Right cardiac atrium (tissue), 5 donors: ENCODE measurements around the gene ATP13A2. TPM values are rescaled to one million over a fixed set of nuclear protein-coding genes. Genes with fewer than 3 reads are reported as not detected.

Source experiments
- ATAC-seq, 2 donors: fragments of 200-7000 bp; cut with Tn5 transposase; one replicate each; pipeline versions ENCODE4 v1.8.0 to v1.9.1; 2020; ENCODE audit warnings: moderate library complexity in 2 of 2, mild to moderate bottlenecking in 1 of 2
- DNase-seq, 3 donors: peaks; one replicate each; pipeline ENCODE4 v3.0.0-alpha.2; 2020
- H3K27ac ChIP-seq: one replicate; pipeline ENCODE4 v1.5.1; 2013; ENCODE audit warnings: mild to moderate bottlenecking, low read length, control low read depth, moderate library complexity
- H3K27me3 ChIP-seq: one replicate; pipeline ENCODE4 v1.6.1; 2013; ENCODE audit not compliant: control insufficient read depth, insufficient read depth
- H3K4me1 ChIP-seq: one replicate; pipeline ENCODE4 v1.6.1; 2013; ENCODE audit warnings: low read length; ENCODE audit not compliant: control insufficient read depth, insufficient read depth
- H3K4me3 ChIP-seq: one replicate; pipeline ENCODE4 v1.5.1; 2013; ENCODE audit warnings: low read length, control low read depth
- H3K9me3 ChIP-seq: one replicate; pipeline ENCODE4 v1.6.1; 2013; ENCODE audit warnings: low read length; ENCODE audit not compliant: control insufficient read depth
- WGBS: extraction: QIAGEN DNeasy Blood & Tissue Kit; methylation state at CpG from one replicate; pipeline ENCODE4 v1.1.7; 2013; 5-methylcytosine and 5-hydroxymethylcytosine counted together
- intact Hi-C, 4 donors: fragments of 100-400 bp; cut with DNase I; formaldehyde crosslinking; loops; one replicate each; pipeline versions ENCODE4 v1.11.0 to v1.14.0; 2022 to 2023
- polyA plus RNA-seq: library from polyadenylated mRNA; stranded (reverse); fragments of 200-250 nt; gene quantifications from one replicate; pipeline ENCODE4 v1.2.3, GENCODE V29; 2013
- total RNA-seq, 4 donors: library from RNA; stranded (reverse); fragmentation: NEBNext Ultra II Directional; extraction: Animal tissue kit (Norgen Biotek cat#: 25700); gene quantifications; one replicate each; pipeline ENCODE4 v1.2.1, GENCODE V29; 2021
- donor health status: healthy with polysubstance abuse.
- donor health status: DM: no; HTN: yes; CAD: no.
- donor health status: DM: no; HTN: no; CAD: no.
- donor health status: DM: no; HTN: yes; CAD: no; lungs with severe emphysema.
- donor health status: DM: yes; HTN: yes; CAD: no.

ATP13A2 gene
- total and polyA plus RNA-seq, 5 donors = 10.3 to 15.1 (median 14.0) TPM

- Histone ChIP-seq H3K9me3 (no peaks in the 10 kb centered on the region), H3K27me3 (no peaks in the 10 kb centered on the region), H3K27ac (no peak overlapping the region), H3K4me3 (no peak overlapping the region), H3K4me1 (no peaks in the 10 kb centered on the region)
- intact Hi-C loops = no loop called here
- 78% methylated on average over 5 of the region's 5 CpGs for WGBS
- DNase-seq (no peak), ATAC-seq (no peak)
These were observed 17.0 kb upstream of the ATP13A2 start for GRCh38 chr1:17028662-17029188.

- no peak for ATAC-seq
- Histone ChIP-seq H3K27me3 (no peaks in the 10 kb centered on the region), H3K27ac (no peak overlapping the region), H3K9me3 (no peaks in the 10 kb centered on the region), H3K4me1 (no peaks in the 10 kb centered on the region), H3K4me3 (no peak overlapping the region)
- no peak for DNase-seq
- intact Hi-C loops = no loop called here
- 59% methylated on average over 2 of the region's 2 CpGs for WGBS
These were observed 16.2 kb upstream of the ATP13A2 start for GRCh38 chr1:17027900-17028299.

DNA sequence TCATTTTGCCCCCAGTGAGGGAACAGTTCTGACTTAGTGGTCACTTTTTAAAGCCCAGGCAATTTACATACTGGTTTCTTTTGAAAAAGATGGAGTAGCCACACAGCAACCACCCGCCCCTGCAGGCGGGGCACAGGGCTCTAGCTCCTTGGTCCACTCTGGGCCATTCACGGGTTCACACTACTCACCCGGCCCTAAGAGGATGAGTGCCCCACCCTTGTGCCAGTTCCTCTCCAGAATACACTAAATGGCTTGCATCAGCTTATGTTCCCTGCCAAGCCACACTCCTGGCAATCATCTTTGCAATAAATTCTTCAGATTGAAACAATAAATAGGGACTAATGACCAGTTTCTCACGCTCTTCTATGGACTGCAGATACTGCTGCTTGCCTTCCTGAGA lies 15.7 kb upstream of the ATP13A2 start:
- intact Hi-C loops = no loop called here
- Histone ChIP-seq H3K9me3 (no peaks in the 10 kb centered on the region), H3K27ac (no peak overlapping the region), H3K27me3 (no peaks in the 10 kb centered on the region), H3K4me1 (no peaks in the 10 kb centered on the region), H3K4me3 (no peak overlapping the region)
- DNase-seq (no peak), ATAC-seq (peak; percentile 54 to 63)
- 76% methylated on average over 5 of the region's 5 CpGs for WGBS

GRCh38 chr1:17024721-17025120 lies 13.0 kb upstream of the ATP13A2 start:
- ATAC-seq (no peak), DNase-seq (no peak)
- intact Hi-C loops = no loop called here
- Histone ChIP-seq H3K9me3 (no peaks in the 10 kb centered on the region), H3K4me1 (no peaks in the 10 kb centered on the region), H3K4me3 (no peak overlapping the region), H3K27me3 (no peaks in the 10 kb centered on the region), H3K27ac (no peak overlapping the region)
- WGBS = 92% methylated on average over 1 of the region's 1 CpG

- Histone ChIP-seq H3K9me3 (no peaks in the 10 kb centered on the region), H3K4me1 (no peaks in the 10 kb centered on the region), H3K27ac (no peak overlapping the region), H3K4me3 (no peak overlapping the region), H3K27me3 (no peaks in the 10 kb centered on the region)
- 81% methylated on average over 3 of the region's 3 CpGs for WGBS
- intact Hi-C loops = no loop called here
- ATAC-seq (no peak), DNase-seq (no peak)
These were observed 11.8 kb upstream of the ATP13A2 start for GRCh38 chr1:17023573-17023972.

- no peaks in the 10 kb centered on the region for H3K9me3 ChIP-seq
- ATAC-seq (no peak), DNase-seq (no peak)
- H3K27me3 ChIP-seq = no peaks in the 10 kb centered on the region
- H3K4me1 ChIP-seq = no peaks in the 10 kb centered on the region
- WGBS = 56% methylated on average over 4 of the region's 4 CpGs
- no peak overlapping the region for H3K4me3 ChIP-seq
- intact Hi-C loops = no loop called here
- H3K27ac ChIP-seq = no peak overlapping the region
These were observed 11.4 kb upstream of the ATP13A2 start for GRCh38 chr1:17023102-17023501.

GRCh38 chr1:17021896-17022295 lies 10.2 kb upstream of the ATP13A2 start:
- ATAC-seq (no peak), DNase-seq (no peak)
- Histone ChIP-seq H3K4me3 (no peak overlapping the region), H3K27ac (no peak overlapping the region), H3K27me3 (no peaks in the 10 kb centered on the region), H3K4me1 (no peaks in the 10 kb centered on the region), H3K9me3 (no peaks in the 10 kb centered on the region)
- intact Hi-C loops = no loop called here
- WGBS = 87% methylated on average over 10 of the region's 10 CpGs

DNA sequence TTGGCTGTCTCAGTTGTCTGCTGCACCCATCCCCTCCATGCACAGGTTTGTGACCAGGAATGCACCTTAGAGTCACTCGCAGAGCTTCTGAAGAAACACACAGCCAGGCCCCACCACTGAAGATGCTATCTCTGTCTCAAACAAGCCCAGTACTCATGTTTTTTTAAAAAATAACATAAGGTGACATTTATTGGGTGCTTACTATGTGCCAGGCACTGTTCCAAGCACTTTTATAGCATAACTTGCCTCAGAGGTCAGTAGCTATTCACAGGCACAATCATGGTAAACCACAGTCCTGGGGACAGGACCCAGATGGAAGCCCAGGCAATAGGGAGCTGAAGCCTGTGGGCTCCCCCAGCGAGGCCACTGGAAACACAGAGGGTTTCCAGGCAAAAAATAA lies 8.8 kb upstream of the ATP13A2 start:
- intact Hi-C loops = no loop called here
- no peak for ATAC-seq
- H3K27ac ChIP-seq = no peak overlapping the region
- no peaks in the 10 kb centered on the region for H3K4me1 ChIP-seq
- WGBS = 96% methylated on average over 2 of the region's 2 CpGs
- H3K4me3 ChIP-seq = no peak overlapping the region
- no peaks in the 10 kb centered on the region for H3K27me3 ChIP-seq
- no peak for DNase-seq
- H3K9me3 ChIP-seq = no peaks in the 10 kb centered on the region

DNA sequence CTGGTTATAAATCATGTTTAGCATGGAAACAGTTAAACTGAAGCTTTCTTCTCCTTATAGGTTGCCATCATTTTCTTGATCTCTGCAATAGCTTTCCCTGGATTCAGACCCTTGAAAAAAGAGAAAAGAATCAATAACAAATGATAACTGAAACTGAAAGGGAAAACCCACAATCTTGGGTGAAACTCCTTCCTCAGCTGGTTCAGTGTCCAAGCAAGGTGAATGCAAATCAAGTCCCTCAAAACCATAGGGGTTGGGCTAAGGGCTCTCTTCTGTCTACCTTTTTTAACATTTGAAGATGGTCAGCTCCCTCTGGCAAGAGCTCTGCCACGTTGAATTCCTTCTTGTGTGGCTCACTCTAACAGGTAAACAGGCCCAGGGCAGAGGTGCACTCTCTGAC lies 7.1 kb upstream of the ATP13A2 start:
- DNase-seq = no peak
- no peak for ATAC-seq
- intact Hi-C loops = loop anchor here in 1 of 4 donors (5.0 kb wide), 1 partner anchor 33 kb away; the partner anchor contains the start of gene SDHB
- H3K27me3 ChIP-seq = no peaks in the 10 kb centered on the region
- WGBS = 38% methylated on average over 1 of the region's 1 CpG
- no peaks in the 10 kb centered on the region for H3K9me3 ChIP-seq
- no peak overlapping the region for H3K4me3 ChIP-seq
- H3K4me1 ChIP-seq = no peaks in the 10 kb centered on the region
- no peak overlapping the region for H3K27ac ChIP-seq

- ATAC-seq (no peak), DNase-seq (no peak)
- 90% methylated on average over 7 of the region's 7 CpGs for WGBS
- H3K9me3 ChIP-seq = no peaks in the 10 kb centered on the region
- intact Hi-C loops = loop anchor here in 1 of 4 donors (5.0 kb wide), 1 partner anchor 35 kb away; the partner anchor contains the start of gene SDHB
- H3K27ac ChIP-seq = no peak overlapping the region
- no peaks in the 10 kb centered on the region for H3K27me3 ChIP-seq
- H3K4me1 ChIP-seq = no peaks in the 10 kb centered on the region
- no peak overlapping the region for H3K4me3 ChIP-seq
These were observed 5.7 kb upstream of the ATP13A2 start for GRCh38 chr1:17017435-17017834.

GRCh38 chr1:17016317-17016661 lies 4.6 kb upstream of the ATP13A2 start:
- no peak overlapping the region for H3K4me3 ChIP-seq
- 66% methylated on average over 5 of the region's 5 CpGs for WGBS
- no peaks in the 10 kb centered on the region for H3K27me3 ChIP-seq
- intact Hi-C loops = loop anchor here in 1 of 4 donors (5.0 kb wide), 1 partner anchor 36 kb away; the partner anchor contains the start of gene SDHB
- ATAC-seq (no peak), DNase-seq (no peak)
- no peak overlapping the region for H3K27ac ChIP-seq
- no peaks in the 10 kb centered on the region for H3K9me3 ChIP-seq
- no peaks in the 10 kb centered on the region for H3K4me1 ChIP-seq
